Right ventricle myocardium superior (tissue), 1 donor: ENCODE data around the gene JAG2. TPM values are rescaled to one million over a fixed set of nuclear protein-coding genes. Genes with fewer than 3 reads are reported as not detected.
A peak's percentile ranks its signal among the peaks of the same experiment; 100 is the strongest.

Experiments used
- ATAC-seq: fragments of 200-7000 bp; cut with Tn5 transposase; one replicate; pipeline ENCODE4 v1.9.1; 2020; ENCODE audit warnings: mild to moderate bottlenecking; ENCODE audit not compliant: poor library complexity
- DNase-seq: peaks from one replicate; pipeline ENCODE4 v3.0.0-alpha.2; 2020
- intact Hi-C: fragments of 100-400 bp; cut with DNase I; formaldehyde crosslinking; loops from one replicate; pipeline ENCODE4 v1.11.2; 2022
- total RNA-seq: library from RNA; stranded (reverse); fragmentation: NEBNext Ultra II Directional; extraction: Animal tissue kit (Norgen Biotek cat#: 25700); gene quantifications from one replicate; pipeline ENCODE4 v1.2.1, GENCODE V29; 2021
- donor health status: DM: no; HTN: yes; CAD: no; lungs with severe emphysema.

Gene JAG2
- total RNA-seq, 1 donor from 2014 or later = 28.6 TPM

- intact Hi-C loops = no loop called here
- no peak for ATAC-seq
- no peak for DNase-seq
These were observed 10.7 kb downstream of the JAG2 start for GRCh38 chr14:105157872-105158271.

GRCh38 chr14:105156414-105157375, 11.9 kb downstream of the JAG2 start:
- DNase-seq (no peak), ATAC-seq (no peak)
- intact Hi-C loops = no loop called here

GRCh38 chr14:105155681-105156413, 12.7 kb downstream of the JAG2 start:
- DNase-seq (no peak), ATAC-seq (no peak)
- intact Hi-C loops = no loop called here

- intact Hi-C loops = no loop called here
- ATAC-seq = no peak
- no peak for DNase-seq
These were observed 13.4 kb downstream of the JAG2 start for GRCh38 chr14:105155071-105155651.

- ATAC-seq (no peak), DNase-seq (no peak)
- intact Hi-C loops = no loop called here
These were observed 14.1 kb downstream of the JAG2 start for GRCh38 chr14:105154476-105154871.

GRCh38 chr14:105153739-105154475, 14.7 kb downstream of the JAG2 start:
- no peak for ATAC-seq
- DNase-seq = no peak
- intact Hi-C loops = no loop called here

- peak; percentile 77 for DNase-seq
- ATAC-seq = peak; percentile 41
- intact Hi-C loops = no loop called here
These were observed 15.2 kb downstream of the JAG2 start for GRCh38 chr14:105153331-105153731.

GRCh38 chr14:105152794-105153241, 15.8 kb downstream of the JAG2 start:
- intact Hi-C loops = no loop called here
- ATAC-seq (peak; percentile 39), DNase-seq (peak; percentile 55)

- intact Hi-C loops = no loop called here
- DNase-seq = peak; percentile 46
- ATAC-seq = peak; percentile 61
These were observed 16.5 kb downstream of the JAG2 start for GRCh38 chr14:105151838-105152793.

- DNase-seq (peak; percentile 35), ATAC-seq (no peak)
- intact Hi-C loops = no loop called here
These were observed 17.3 kb downstream of the JAG2 start for GRCh38 chr14:105151084-105151837.

- no peak for ATAC-seq
- intact Hi-C loops = no loop called here
These were observed 18.1 kb downstream of the JAG2 start for GRCh38 chr14:105150368-105151083.

GRCh38 chr14:105150026-105150367, 18.6 kb downstream of the JAG2 start:
- intact Hi-C loops = no loop called here
- DNase-seq (no peak), ATAC-seq (no peak)

More at GRCh38 chr14:105150368-105151083, 18.1 kb downstream of the JAG2 start:
- peak; percentile 41 for DNase-seq

GRCh38 chr14:105149146-105149781, 19.3 kb downstream of the JAG2 start:
- ATAC-seq (no peak), DNase-seq (peak; percentile 32)
- intact Hi-C loops = no loop called here

- intact Hi-C loops = no loop called here
- no peak for ATAC-seq
- DNase-seq = peak; percentile 38
These were observed 19.9 kb downstream of the JAG2 start for GRCh38 chr14:105148604-105149145.

GRCh38 chr14:105147671-105148603, 20.6 kb downstream of the JAG2 start:
- intact Hi-C loops = no loop called here
- DNase-seq (peak; percentile 33), ATAC-seq (no peak)
